DOHH2 (cell line): ENCODE results near the gene SLCO2A1.
"Not testable (repeated sequence)": the region's sequence is repeated elsewhere in the genome, so short reads cannot be mapped to it uniquely, and the experiment has no call there.

ENCODE experiments used
- H3F3A ChIP-seq: fragments of 200-600 bp; sonication (generic), shearing (Covaris generic); 2 replicates; pipeline ENCODE4 v1.6.0; 2016; ENCODE audit warnings: antibody characterized with exemption, mild to moderate bottlenecking; ENCODE audit not compliant: control insufficient read depth, insufficient read depth
- H3K27ac ChIP-seq: fragments of 200-600 bp; sonication (generic); 2 replicates; pipeline ENCODE4 v1.5.1; 2014; ENCODE audit warnings: low read depth, mild to moderate bottlenecking, low read length, moderate library complexity
- H3K27me3 ChIP-seq: fragments of 200-600 bp; sonication (generic); 2 replicates; pipeline ENCODE4 v1.6.1; 2014; ENCODE audit warnings: mild to moderate bottlenecking, low read length, mixed read lengths; ENCODE audit not compliant: control insufficient read depth
- H3K36me3 ChIP-seq: fragments of 200-600 bp; sonication (generic); 2 replicates; pipeline ENCODE4 v1.6.1; 2014; ENCODE audit warnings: mild to moderate bottlenecking, low read length, moderate library complexity, mixed read lengths; ENCODE audit not compliant: control insufficient read depth
- H3K4me1 ChIP-seq: fragments of 200-600 bp; sonication (generic); 2 replicates; pipeline ENCODE4 v1.6.1; 2014; ENCODE audit warnings: mild to moderate bottlenecking, low read length, mixed read lengths; ENCODE audit not compliant: control insufficient read depth
- H3K4me2 ChIP-seq: fragments of 200-600 bp; sonication (generic); 2 replicates; pipeline ENCODE4 v1.6.0; 2014; ENCODE audit warnings: mild to moderate bottlenecking, low read length, moderate library complexity
- H3K4me3 ChIP-seq: fragments of 200-600 bp; sonication (generic); 2 replicates; pipeline ENCODE4 v1.5.1; 2014; ENCODE audit warnings: mild to moderate bottlenecking, low read length, mixed read lengths
- H3K79me2 ChIP-seq: fragments of 200-600 bp; sonication (generic); 2 replicates; pipeline ENCODE4 v1.6.1; 2014; ENCODE audit warnings: mild to moderate bottlenecking, low read length, mixed read lengths; ENCODE audit not compliant: control insufficient read depth
- H3K9me2 ChIP-seq: fragments of 200-600 bp; sonication (generic); replicated peaks from 2 replicates; pipeline ENCODE4 v1.6.1; 2014; ENCODE audit warnings: mild to moderate bottlenecking, low read length, mixed read lengths; ENCODE audit not compliant: control insufficient read depth
- H3K9me3 ChIP-seq: fragments of 200-600 bp; sonication (generic); 2 replicates; pipeline ENCODE4 v1.6.1; 2014; ENCODE audit warnings: antibody characterized with exemption, low read length, mixed read lengths; ENCODE audit not compliant: control insufficient read depth, insufficient read depth
- H4K20me1 ChIP-seq: fragments of 200-600 bp; sonication (generic); 2 replicates; pipeline ENCODE4 v1.6.0; 2014; ENCODE audit warnings: low read depth, mild to moderate bottlenecking, antibody characterized with exemption, low read length, moderate library complexity; ENCODE audit not compliant: control insufficient read depth, insufficient read depth
- EZH2phosphoT487 ChIP-seq: fragments of 200-600 bp; sonication (generic); IDR thresholded peaks from 2 replicates; pipeline ENCODE4 v1.6.1; 2017; ENCODE audit warnings: borderline replicate concordance, mild to moderate bottlenecking, antibody characterized with exemption, low read length, moderate library complexity, mixed read lengths
- TF ChIP-seq, protein P1 (sequence below): fragments of 200-600 bp; sonication (generic); IDR thresholded peaks from one replicate; pipeline ENCODE4 v1.5.1; 2014; ENCODE audit warnings: antibody characterized with exemption, mild to moderate bottlenecking, low read depth, low read length; ENCODE audit not compliant: poor library complexity, severe bottlenecking

SLCO2A1 gene

DNA sequence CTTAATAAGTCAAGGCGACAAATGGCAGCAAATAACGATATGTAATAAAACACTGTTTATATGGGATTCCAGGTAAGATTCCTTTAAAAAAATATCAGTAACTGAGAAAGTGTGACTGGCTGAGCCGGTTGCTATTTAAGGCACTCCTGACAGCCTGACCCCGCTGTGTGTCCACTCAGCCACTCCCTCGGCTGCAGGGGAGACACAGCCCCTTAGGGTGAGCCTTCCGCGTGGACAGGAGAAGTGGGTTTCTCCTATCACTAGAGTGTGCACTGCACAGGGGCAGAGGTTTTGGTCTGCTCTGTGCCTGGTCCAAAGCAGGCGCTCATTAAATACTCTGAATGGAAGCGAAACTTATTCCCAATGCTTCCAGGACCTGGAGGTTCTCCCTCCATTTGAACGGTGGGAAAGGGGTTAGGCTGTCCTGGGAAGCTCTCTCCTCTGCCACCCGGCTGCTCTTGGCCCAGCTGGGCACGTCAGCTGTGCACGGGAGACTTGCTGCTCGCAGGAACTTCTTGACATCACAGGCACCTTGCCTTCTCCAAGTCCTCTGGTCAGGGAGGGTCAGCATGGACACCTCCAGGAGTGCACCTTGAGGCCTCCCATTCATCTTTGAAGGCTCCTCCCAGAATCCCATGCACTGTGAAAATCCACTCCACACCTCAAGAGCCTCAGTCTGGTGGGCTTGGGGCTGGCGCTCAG lies 43.3 kb upstream of the SLCO2A1 start:
- Histone ChIP-seq H3K79me2 (no peaks in the 10 kb centered on the region), H3K4me3 (no peak overlapping the region)
- TF ChIP-seq, protein P1, sequence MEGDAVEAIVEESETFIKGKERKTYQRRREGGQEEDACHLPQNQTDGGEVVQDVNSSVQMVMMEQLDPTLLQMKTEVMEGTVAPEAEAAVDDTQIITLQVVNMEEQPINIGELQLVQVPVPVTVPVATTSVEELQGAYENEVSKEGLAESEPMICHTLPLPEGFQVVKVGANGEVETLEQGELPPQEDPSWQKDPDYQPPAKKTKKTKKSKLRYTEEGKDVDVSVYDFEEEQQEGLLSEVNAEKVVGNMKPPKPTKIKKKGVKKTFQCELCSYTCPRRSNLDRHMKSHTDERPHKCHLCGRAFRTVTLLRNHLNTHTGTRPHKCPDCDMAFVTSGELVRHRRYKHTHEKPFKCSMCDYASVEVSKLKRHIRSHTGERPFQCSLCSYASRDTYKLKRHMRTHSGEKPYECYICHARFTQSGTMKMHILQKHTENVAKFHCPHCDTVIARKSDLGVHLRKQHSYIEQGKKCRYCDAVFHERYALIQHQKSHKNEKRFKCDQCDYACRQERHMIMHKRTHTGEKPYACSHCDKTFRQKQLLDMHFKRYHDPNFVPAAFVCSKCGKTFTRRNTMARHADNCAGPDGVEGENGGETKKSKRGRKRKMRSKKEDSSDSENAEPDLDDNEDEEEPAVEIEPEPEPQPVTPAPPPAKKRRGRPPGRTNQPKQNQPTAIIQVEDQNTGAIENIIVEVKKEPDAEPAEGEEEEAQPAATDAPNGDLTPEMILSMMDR = no peak
- TF ChIP-seq EZH2phosphoT487 = no peak

DNA sequence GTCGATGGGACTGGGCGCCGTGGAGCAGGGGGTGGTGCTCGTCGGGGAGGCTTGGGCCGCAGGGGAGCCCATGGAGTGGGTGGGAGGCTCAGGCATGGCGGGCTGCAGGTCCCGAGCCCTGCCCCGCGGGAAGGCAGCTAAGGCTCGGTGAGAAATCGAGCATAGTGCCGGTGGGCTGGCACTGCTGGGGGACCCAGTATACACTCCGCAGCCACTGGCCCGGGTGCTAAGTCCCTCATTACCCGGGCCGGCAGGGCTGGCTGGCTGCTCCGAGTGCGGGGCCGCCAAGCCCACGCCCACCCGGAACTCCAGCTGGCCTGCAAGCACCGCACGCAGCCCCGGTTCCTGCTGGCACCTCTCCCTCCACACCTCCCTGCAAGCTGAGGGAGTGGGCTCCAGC lies 40.6 kb upstream of the SLCO2A1 start:
- H3F3A ChIP-seq, H3K4me3 ChIP-seq, H3K4me2 ChIP-seq, H3K79me2 ChIP-seq, H3K27me3 ChIP-seq, H3K36me3 ChIP-seq, H3K27ac ChIP-seq, H4K20me1 ChIP-seq, H3K9me2 ChIP-seq, H3K9me3 ChIP-seq, H3K4me1 ChIP-seq: not testable (repeated sequence)

More for the DNA sequence above, 43.3 kb upstream of the SLCO2A1 start:
- Histone ChIP-seq H3K9me2 (no peaks in the 10 kb centered on the region), H3K9me3 (no peaks in the 10 kb centered on the region), H3K4me2 (no peak overlapping the region), H4K20me1 (no peaks in the 10 kb centered on the region), H3K36me3 (no peaks in the 10 kb centered on the region), H3K4me1 (no peaks in the 10 kb centered on the region), H3F3A (no peaks in the 10 kb centered on the region), H3K27me3 (no peaks in the 10 kb centered on the region), H3K27ac (no peak overlapping the region)

DNA sequence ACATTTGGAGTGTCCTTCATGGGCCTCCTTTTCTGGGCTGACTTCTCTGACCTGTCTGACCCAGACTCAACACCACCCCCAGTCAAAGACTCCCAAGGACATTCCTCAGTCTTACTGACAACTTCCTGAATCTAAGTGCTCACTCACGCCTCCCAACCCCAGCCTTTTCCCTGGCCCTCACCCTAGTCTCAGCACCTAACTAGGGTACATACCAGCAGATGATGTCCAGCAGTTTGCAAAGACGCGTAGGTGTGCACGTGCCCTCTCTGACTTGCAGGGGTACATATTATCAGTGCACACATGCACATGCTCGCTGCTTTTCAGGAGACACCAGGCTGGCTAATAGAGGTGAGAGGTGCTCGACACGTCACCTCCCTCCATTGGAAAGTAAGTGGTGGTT lies 38.7 kb upstream of the SLCO2A1 start:
- Histone ChIP-seq H3K4me3 (no peak overlapping the region), H3F3A (no peaks in the 10 kb centered on the region), H3K4me1 (no peaks in the 10 kb centered on the region), H3K9me3 (no peaks in the 10 kb centered on the region), H3K36me3 (no peaks in the 10 kb centered on the region), H3K27me3 (no peaks in the 10 kb centered on the region), H3K4me2 (no peak overlapping the region), H3K27ac (no peak overlapping the region), H4K20me1 (no peaks in the 10 kb centered on the region), H3K79me2 (no peaks in the 10 kb centered on the region), H3K9me2 (no peaks in the 10 kb centered on the region)
- TF ChIP-seq, protein P1 = no peak
- no peak for TF ChIP-seq EZH2phosphoT487

DNA sequence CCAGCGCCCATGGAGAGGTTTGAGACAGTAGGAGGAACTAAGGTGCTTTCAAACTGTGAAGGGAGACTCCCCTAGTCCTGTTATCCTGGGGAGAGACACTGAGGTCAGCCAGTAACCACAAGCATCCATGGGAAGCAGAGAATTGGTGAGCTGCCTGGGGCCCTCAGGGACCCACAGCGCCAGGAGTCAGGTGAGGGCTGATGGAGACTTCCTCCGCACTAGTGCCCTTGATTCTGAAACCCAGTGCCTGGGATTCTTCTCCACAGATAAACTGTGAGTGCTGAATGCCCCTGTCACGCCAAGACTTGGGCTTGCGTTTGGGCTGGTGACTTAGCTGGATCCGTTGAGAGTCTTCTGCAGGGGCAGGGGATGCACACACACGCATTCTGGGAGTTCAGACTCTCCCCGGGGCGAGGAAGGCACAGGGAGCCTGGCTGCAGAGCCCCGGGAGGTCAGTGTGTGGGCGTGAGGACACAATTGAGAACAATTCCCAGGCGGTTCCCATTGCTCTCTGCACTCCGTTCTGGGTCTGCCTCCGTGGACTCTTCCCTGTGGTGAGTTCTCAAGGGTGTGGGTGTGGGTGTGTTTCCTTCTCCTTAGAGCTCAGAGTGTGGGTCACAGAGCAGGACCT lies 37.9 kb upstream of the SLCO2A1 start:
- Histone ChIP-seq H3K4me2 (no peak overlapping the region), H3F3A (no peaks in the 10 kb centered on the region), H3K27me3 (no peaks in the 10 kb centered on the region), H3K79me2 (no peaks in the 10 kb centered on the region), H3K9me3 (no peaks in the 10 kb centered on the region), H3K4me1 (no peaks in the 10 kb centered on the region), H3K4me3 (no peak overlapping the region), H3K9me2 (no peaks in the 10 kb centered on the region), H3K36me3 (no peaks in the 10 kb centered on the region), H4K20me1 (no peaks in the 10 kb centered on the region), H3K27ac (no peak overlapping the region)
- no peak for TF ChIP-seq EZH2phosphoT487
- TF ChIP-seq, protein P1 = no peak
